HUES64 (cell line): Measurements from ENCODE around the gene DUS1L.

Source experiments
- H3K27ac ChIP-seq: 2 replicates; pipeline ENCODE4 v1.7.0; 2013; ENCODE audit warnings: low read depth, low read length, inconsistent platforms
- H3K27me3 ChIP-seq: 2 replicates; pipeline ENCODE4 v1.6.1; 2013; ENCODE audit warnings: mild to moderate bottlenecking, low read length; ENCODE audit not compliant: insufficient read depth
- H3K36me3 ChIP-seq: 2 replicates; pipeline ENCODE4 v1.6.1; 2013; ENCODE audit warnings: mild to moderate bottlenecking, low read length; ENCODE audit not compliant: insufficient read depth
- H3K4me1 ChIP-seq: 2 replicates; pipeline ENCODE4 v1.6.1; 2013; ENCODE audit warnings: mild to moderate bottlenecking, low read length, moderate library complexity; ENCODE audit not compliant: insufficient read depth
- H3K4me3 ChIP-seq: 2 replicates; pipeline ENCODE4 v1.5.1; 2013; ENCODE audit warnings: mild to moderate bottlenecking, low read length, moderate library complexity
- H3K9ac ChIP-seq: 2 replicates; pipeline ENCODE4 v1.6.1; 2013; ENCODE audit warnings: mild to moderate bottlenecking, low read depth, low read length
- H3K9me3 ChIP-seq: 2 replicates; pipeline ENCODE4 v1.6.1; 2013; ENCODE audit warnings: low read depth, low read length; ENCODE audit not compliant: insufficient read depth
- WGBS: fragments of 150-250, 120-280 bp; methylation state at CpG from one replicate; pipeline ENCODE4 v1.1.7; 2013; ENCODE audit warnings: missing lambda C conversion rate; 5-methylcytosine and 5-hydroxymethylcytosine counted together

Gene DUS1L

GRCh38 chr17:82085031-82085861, 19.6 kb upstream of the DUS1L start:
- Histone ChIP-seq H3K4me3 (no peak overlapping the region), H3K9me3 (no peaks in the 10 kb centered on the region), H3K9ac (no peak overlapping the region), H3K36me3 (peaks cover 99% of the 10 kb centered on the region), H3K27ac (no peak overlapping the region), H3K4me1 (no peaks in the 10 kb centered on the region), H3K27me3 (no peaks in the 10 kb centered on the region)
- 95% methylated on average over 49 of the region's 49 CpGs for WGBS

- 95% methylated on average over 31 of the region's 31 CpGs for WGBS
- no peaks in the 10 kb centered on the region for H3K27me3 ChIP-seq
- H3K4me1 ChIP-seq: no peaks in the 10 kb centered on the region
- no peaks in the 10 kb centered on the region for H3K9me3 ChIP-seq
- no peak overlapping the region for H3K27ac ChIP-seq
- H3K4me3 ChIP-seq: no peak overlapping the region
- H3K36me3 ChIP-seq: peaks cover 99% of the 10 kb centered on the region
- H3K9ac ChIP-seq: no peak overlapping the region; the same call in 1 of the 2 replicates
Measured at GRCh38 chr17:82084373-82085030, 18.9 kb upstream of the DUS1L start.

GRCh38 chr17:82083533-82084359, 18.1 kb upstream of the DUS1L start:
- Histone ChIP-seq H3K36me3 (peaks cover 97% of the 10 kb centered on the region), H3K9me3 (no peaks in the 10 kb centered on the region), H3K4me1 (no peaks in the 10 kb centered on the region), H3K9ac (no peak overlapping the region; the same call in 1 of the 2 replicates), H3K27ac (no peak overlapping the region), H3K27me3 (no peaks in the 10 kb centered on the region), H3K4me3 (no peak overlapping the region)
- WGBS: 97% methylated on average over 55 of the region's 55 CpGs

GRCh38 chr17:82083009-82083408, 17.4 kb upstream of the DUS1L start:
- Histone ChIP-seq H3K27ac (no peak overlapping the region), H3K9ac (no peak overlapping the region), H3K36me3 (peaks cover 97% of the 10 kb centered on the region), H3K4me1 (no peaks in the 10 kb centered on the region), H3K27me3 (no peaks in the 10 kb centered on the region), H3K4me3 (no peak overlapping the region), H3K9me3 (no peaks in the 10 kb centered on the region)
- 96% methylated on average over 24 of the region's 24 CpGs for WGBS

- Histone ChIP-seq H3K27me3 (no peaks in the 10 kb centered on the region), H3K9me3 (no peaks in the 10 kb centered on the region), H3K4me1 (no peaks in the 10 kb centered on the region), H3K36me3 (peaks cover 95% of the 10 kb centered on the region), H3K27ac (no peak overlapping the region), H3K4me3 (no peak overlapping the region), H3K9ac (no peak overlapping the region)
- 96% methylated on average over 19 of the region's 19 CpGs for WGBS
Measured at GRCh38 chr17:82082456-82082855, 16.9 kb upstream of the DUS1L start.

GRCh38 chr17:82081966-82082365, 16.4 kb upstream of the DUS1L start:
- Histone ChIP-seq H3K36me3 (peaks cover 90% of the 10 kb centered on the region), H3K4me3 (no peak overlapping the region), H3K27me3 (no peaks in the 10 kb centered on the region), H3K9ac (no peak overlapping the region), H3K4me1 (no peaks in the 10 kb centered on the region), H3K27ac (no peak overlapping the region), H3K9me3 (no peaks in the 10 kb centered on the region)
- WGBS: 95% methylated on average over 22 of the region's 22 CpGs

DNA sequence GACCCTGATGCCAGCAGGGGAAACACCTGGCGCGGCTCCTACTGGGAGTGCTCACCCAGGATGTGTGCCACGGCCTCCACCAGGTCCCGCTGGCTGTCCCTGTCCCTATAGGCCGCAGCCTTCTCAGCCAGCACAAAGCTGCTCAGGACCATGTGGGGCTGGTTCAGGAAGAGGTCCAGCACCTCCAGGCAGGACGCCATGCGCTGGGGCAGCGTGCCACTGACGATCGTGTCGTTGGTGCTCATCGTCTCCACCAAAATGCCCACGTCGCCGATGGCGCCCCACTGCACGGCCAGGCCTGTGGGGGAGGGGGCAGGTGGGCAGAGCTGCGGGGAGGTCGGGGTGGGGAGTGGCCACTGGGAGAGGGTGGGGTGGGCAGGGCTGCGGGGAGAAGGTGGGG, 15.9 kb upstream of the DUS1L start:
- Histone ChIP-seq H3K36me3 (peaks cover 86% of the 10 kb centered on the region), H3K4me1 (no peaks in the 10 kb centered on the region), H3K27ac (no peak overlapping the region), H3K4me3 (no peak overlapping the region), H3K9me3 (no peaks in the 10 kb centered on the region), H3K27me3 (no peaks in the 10 kb centered on the region), H3K9ac (no peak overlapping the region)
- WGBS: 95% methylated on average over 20 of the region's 20 CpGs

GRCh38 chr17:82080789-82081464, 15.3 kb upstream of the DUS1L start:
- Histone ChIP-seq H3K36me3 (peaks cover 80% of the 10 kb centered on the region), H3K27ac (no peak overlapping the region), H3K27me3 (no peaks in the 10 kb centered on the region), H3K9me3 (no peaks in the 10 kb centered on the region), H3K9ac (no peak overlapping the region), H3K4me1 (no peaks in the 10 kb centered on the region), H3K4me3 (no peak overlapping the region)
- WGBS: 96% methylated on average over 44 of the region's 44 CpGs

- no peak overlapping the region for H3K9ac ChIP-seq
- WGBS: 95% methylated on average over 36 of the region's 36 CpGs
- no peaks in the 10 kb centered on the region for H3K4me1 ChIP-seq
- H3K9me3 ChIP-seq: no peaks in the 10 kb centered on the region
- no peaks in the 10 kb centered on the region for H3K27me3 ChIP-seq
- peaks cover 72% of the 10 kb centered on the region for H3K36me3 ChIP-seq
- no peak overlapping the region for H3K4me3 ChIP-seq
- no peak overlapping the region for H3K27ac ChIP-seq
Measured at GRCh38 chr17:82080048-82080788, 14.6 kb upstream of the DUS1L start.

DNA sequence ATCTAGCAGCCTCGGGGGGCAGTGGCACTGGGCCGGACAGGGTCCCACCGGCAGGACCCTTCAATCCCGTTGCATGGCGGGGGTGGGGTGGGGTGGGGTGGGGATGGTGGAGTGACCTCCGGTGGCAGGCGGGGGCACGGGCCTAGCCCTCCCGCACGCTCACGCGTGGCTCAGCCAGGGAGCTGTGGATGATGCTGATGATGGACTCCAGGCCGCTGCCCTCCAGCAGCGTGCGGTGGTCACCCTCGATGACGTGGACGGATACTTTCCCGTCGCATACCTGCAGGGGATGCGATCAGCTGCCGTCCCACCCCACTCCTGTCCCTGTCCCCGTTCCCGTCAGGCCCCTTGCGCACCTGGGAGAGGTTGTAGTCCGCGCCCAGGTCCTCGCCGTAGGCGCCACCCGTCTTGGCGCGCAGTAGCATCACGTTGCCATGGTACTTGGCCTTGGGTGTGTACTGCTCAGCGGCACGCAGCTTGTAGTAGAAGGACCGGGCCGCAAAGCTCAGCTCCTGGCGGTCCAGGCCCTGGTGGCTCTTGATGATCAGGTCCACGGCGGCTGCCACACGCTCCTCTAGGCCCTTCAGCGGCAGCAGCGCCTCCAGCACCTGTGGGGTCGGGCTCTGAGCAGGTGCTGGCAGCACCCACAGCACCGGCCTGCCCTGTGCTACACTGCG, 13.5 kb upstream of the DUS1L start:
- Histone ChIP-seq H3K9me3 (no peaks in the 10 kb centered on the region), H3K27ac (no peak overlapping the region), H3K36me3 (peaks cover 62% of the 10 kb centered on the region), H3K4me3 (no peak overlapping the region), H3K9ac (no peak overlapping the region), H3K27me3 (no peaks in the 10 kb centered on the region; the same call in 1 of the 2 replicates), H3K4me1 (no peaks in the 10 kb centered on the region)
- 95% methylated on average over 47 of the region's 47 CpGs for WGBS
